ENCODE results near the gene FCN2. TPM values are rescaled to one million over a fixed set of nuclear protein-coding genes. Genes with fewer than 3 reads are reported as not detected.

FCN2 gene
- total and polyA plus RNA-seq, 2 of the 4 experiments (the other 2 are of a cell fraction), result not detected

- WGBS, 2 experiments (ENCODE audit: extremely low coverage in 2 of 2, insufficient read length in 1 of 2), result 79% methylated on average over 2 of the region's 13 CpGs; no CpG with 5 or more reads in 1 of the 2 experiments
- H2AK5ac ChIP-seq (ENCODE audit: low read depth, low read length), result no peak overlapping the region
- in situ Hi-C loops (cut with MboI; ENCODE audit: low sequenced_read_pairs), result no loop called here
- DNase-seq (no peak), ATAC-seq (ENCODE audit: low read depth) (no peak)
- no peak overlapping the region for H3K27ac ChIP-seq (ENCODE audit: insufficient read depth, low read length)
- H3K23ac ChIP-seq (ENCODE audit: low read depth, low read length), result no peak overlapping the region
- no peak overlapping the region for H4K91ac ChIP-seq (ENCODE audit: insufficient read depth, low read depth, low read length)
- BruUV-seq (replicated peaks), result no TSS peak
- no peak overlapping the region for H2BK5ac ChIP-seq (ENCODE audit: low read depth, low read length, poor library complexity, severe bottlenecking)
- dilution Hi-C loops (cut with HindIII; ENCODE audit: low sequenced_read_pairs, unreplicated experiment), result no loop called here
- no peak overlapping the region for H3K4ac ChIP-seq (ENCODE audit: low read depth, low read length)
- no peaks in the 10 kb centered on the region for H3K36me3 ChIP-seq (ENCODE audit: control insufficient read depth, insufficient read depth, low read length)
- no peak overlapping the region for H2BK120ac ChIP-seq (ENCODE audit: low read depth, low read length)
- H3K56ac ChIP-seq (ENCODE audit: extremely low read depth, insufficient read depth, low read length), result no peak overlapping the region
- TF ChIP-seq SMC3 (IDR thresholded peaks at IDR 0.05; ENCODE audit: low read depth, low read length), result no peak
- TF ChIP-seq, protein P1, sequence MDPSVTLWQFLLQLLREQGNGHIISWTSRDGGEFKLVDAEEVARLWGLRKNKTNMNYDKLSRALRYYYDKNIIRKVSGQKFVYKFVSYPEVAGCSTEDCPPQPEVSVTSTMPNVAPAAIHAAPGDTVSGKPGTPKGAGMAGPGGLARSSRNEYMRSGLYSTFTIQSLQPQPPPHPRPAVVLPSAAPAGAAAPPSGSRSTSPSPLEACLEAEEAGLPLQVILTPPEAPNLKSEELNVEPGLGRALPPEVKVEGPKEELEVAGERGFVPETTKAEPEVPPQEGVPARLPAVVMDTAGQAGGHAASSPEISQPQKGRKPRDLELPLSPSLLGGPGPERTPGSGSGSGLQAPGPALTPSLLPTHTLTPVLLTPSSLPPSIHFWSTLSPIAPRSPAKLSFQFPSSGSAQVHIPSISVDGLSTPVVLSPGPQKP (IDR thresholded peaks at IDR 0.05; ENCODE audit: borderline replicate concordance, low read depth, low read length), result no peak
- TF ChIP-seq, protein P2, sequence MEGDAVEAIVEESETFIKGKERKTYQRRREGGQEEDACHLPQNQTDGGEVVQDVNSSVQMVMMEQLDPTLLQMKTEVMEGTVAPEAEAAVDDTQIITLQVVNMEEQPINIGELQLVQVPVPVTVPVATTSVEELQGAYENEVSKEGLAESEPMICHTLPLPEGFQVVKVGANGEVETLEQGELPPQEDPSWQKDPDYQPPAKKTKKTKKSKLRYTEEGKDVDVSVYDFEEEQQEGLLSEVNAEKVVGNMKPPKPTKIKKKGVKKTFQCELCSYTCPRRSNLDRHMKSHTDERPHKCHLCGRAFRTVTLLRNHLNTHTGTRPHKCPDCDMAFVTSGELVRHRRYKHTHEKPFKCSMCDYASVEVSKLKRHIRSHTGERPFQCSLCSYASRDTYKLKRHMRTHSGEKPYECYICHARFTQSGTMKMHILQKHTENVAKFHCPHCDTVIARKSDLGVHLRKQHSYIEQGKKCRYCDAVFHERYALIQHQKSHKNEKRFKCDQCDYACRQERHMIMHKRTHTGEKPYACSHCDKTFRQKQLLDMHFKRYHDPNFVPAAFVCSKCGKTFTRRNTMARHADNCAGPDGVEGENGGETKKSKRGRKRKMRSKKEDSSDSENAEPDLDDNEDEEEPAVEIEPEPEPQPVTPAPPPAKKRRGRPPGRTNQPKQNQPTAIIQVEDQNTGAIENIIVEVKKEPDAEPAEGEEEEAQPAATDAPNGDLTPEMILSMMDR (conservative IDR thresholded peaks at IDR 0.05; ENCODE audit: low read depth, low read length), result no peak
- TF ChIP-seq FOS (IDR thresholded peaks at IDR 0.05; ENCODE audit: low read depth, low read length), result no peak
- TF ChIP-seq CHD1 (IDR thresholded peaks at IDR 0.05; ENCODE audit: low read depth, low read length), result no peak
- no peak for TF ChIP-seq RCOR1 (IDR thresholded peaks at IDR 0.05; ENCODE audit: insufficient replicate concordance, low read length)
- TF ChIP-seq MXI1 (IDR thresholded peaks at IDR 0.05; ENCODE audit: borderline replicate concordance, low read depth, low read length), result no peak
- TF ChIP-seq RFX5 (IDR thresholded peaks at IDR 0.05; ENCODE audit: low read depth, low read length), result no peak
- no peak for TF ChIP-seq BHLHE40 (IDR thresholded peaks at IDR 0.05; ENCODE audit: low read depth, low read length)
- TF ChIP-seq MAZ (IDR thresholded peaks at IDR 0.05; ENCODE audit: borderline replicate concordance, low read depth, low read length), result no peak
- TF ChIP-seq USF2 (IDR thresholded peaks at IDR 0.05; ENCODE audit: low read depth, low read length), result no peak
- no peak for TF ChIP-seq MAFK (IDR thresholded peaks at IDR 0.05; ENCODE audit: low read depth, low read length)
- TF ChIP-seq RAD21 (IDR thresholded peaks at IDR 0.05; ENCODE audit: low read length), result no peak
- no peaks in the 10 kb centered on the region for H3K9me3 ChIP-seq (ENCODE audit: control insufficient read depth, insufficient read depth, low read length)
- no peak overlapping the region for H3K9ac ChIP-seq (ENCODE audit: low read depth, low read length)
- no peak overlapping the region for H2BK20ac ChIP-seq (ENCODE audit: low read depth, low read length)
- no peaks in the 10 kb centered on the region for H3K4me1 ChIP-seq (ENCODE audit: control insufficient read depth, insufficient read depth, low read length)
- no peak overlapping the region for H3K14ac ChIP-seq (replicated peaks; ENCODE audit: low read depth, low read length)
- H3K79me1 ChIP-seq (ENCODE audit: low read depth in 1 of 2, low read length in 2 of 2), result no peaks in the 10 kb centered on the region
- H3K18ac ChIP-seq (ENCODE audit: low read depth, low read length), result no peak overlapping the region
- no peak overlapping the region for H4K8ac ChIP-seq (ENCODE audit: low read depth in 2 of 2, low read length in 2 of 2)
- no peak overlapping the region for H3K4me3 ChIP-seq (ENCODE audit: insufficient read depth, low read depth, low read length)
- intact Hi-C loops (cut with micrococcal nuclease), result no loop called here
- ChIA-PET CTCF (no interaction called here), POLR2A (ENCODE audit: unreplicated experiment) (no interaction called here)
- H2BK15ac ChIP-seq (ENCODE audit: low read depth, low read length), result no peak overlapping the region
- no peak overlapping the region for H2AK9ac ChIP-seq (replicated peaks; ENCODE audit: low read depth, low read length, poor library complexity)
- no peak overlapping the region for H3K4me2 ChIP-seq (ENCODE audit: low read depth, low read length)
- peak overlapping the region; percentile 41 for H2AFZ ChIP-seq (replicated peaks; ENCODE audit: low read length, poor library complexity)
- no peaks in the 10 kb centered on the region for H4K20me1 ChIP-seq (ENCODE audit: insufficient read depth, low read length)
- peaks cover 48% of the 10 kb centered on the region for H3K27me3 ChIP-seq (ENCODE audit: control insufficient read depth, insufficient read depth, low read length)
- H3K9me1 ChIP-seq (ENCODE audit: insufficient read depth, low read length), result no peaks in the 10 kb centered on the region
- no peak overlapping the region for H4K5ac ChIP-seq (ENCODE audit: low read depth, low read length)
Measured at GRCh38 chr9:134879664-134880483, 736 bp upstream of the FCN2 start.

Measured in IMR-90 (cell line).